GM12801 (cell line): ENCODE data around the gene ACSM2B.
"Not testable (repeated sequence)": the region's sequence is repeated elsewhere in the genome, so short reads cannot be mapped to it uniquely, and the experiment has no call there.

Experiments used
- TF ChIP-seq, protein P1 (sequence below): IDR thresholded peaks from one replicate; pipeline ENCODE4 v1.5.1; 2011; ENCODE audit warnings: control low read depth; ENCODE audit not compliant: insufficient read length; ENCODE audit errors: extremely low read depth

ACSM2B gene

GRCh38 chr16:20576145-20576544 is at the start of gene ACSM2B:
ACSM2B (minus strand) TSS chr16:20576367; CDS start chr16:20564845, 11,522 bp downstream.
- TF ChIP-seq, protein P1, sequence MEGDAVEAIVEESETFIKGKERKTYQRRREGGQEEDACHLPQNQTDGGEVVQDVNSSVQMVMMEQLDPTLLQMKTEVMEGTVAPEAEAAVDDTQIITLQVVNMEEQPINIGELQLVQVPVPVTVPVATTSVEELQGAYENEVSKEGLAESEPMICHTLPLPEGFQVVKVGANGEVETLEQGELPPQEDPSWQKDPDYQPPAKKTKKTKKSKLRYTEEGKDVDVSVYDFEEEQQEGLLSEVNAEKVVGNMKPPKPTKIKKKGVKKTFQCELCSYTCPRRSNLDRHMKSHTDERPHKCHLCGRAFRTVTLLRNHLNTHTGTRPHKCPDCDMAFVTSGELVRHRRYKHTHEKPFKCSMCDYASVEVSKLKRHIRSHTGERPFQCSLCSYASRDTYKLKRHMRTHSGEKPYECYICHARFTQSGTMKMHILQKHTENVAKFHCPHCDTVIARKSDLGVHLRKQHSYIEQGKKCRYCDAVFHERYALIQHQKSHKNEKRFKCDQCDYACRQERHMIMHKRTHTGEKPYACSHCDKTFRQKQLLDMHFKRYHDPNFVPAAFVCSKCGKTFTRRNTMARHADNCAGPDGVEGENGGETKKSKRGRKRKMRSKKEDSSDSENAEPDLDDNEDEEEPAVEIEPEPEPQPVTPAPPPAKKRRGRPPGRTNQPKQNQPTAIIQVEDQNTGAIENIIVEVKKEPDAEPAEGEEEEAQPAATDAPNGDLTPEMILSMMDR = not testable (repeated sequence)

DNA sequence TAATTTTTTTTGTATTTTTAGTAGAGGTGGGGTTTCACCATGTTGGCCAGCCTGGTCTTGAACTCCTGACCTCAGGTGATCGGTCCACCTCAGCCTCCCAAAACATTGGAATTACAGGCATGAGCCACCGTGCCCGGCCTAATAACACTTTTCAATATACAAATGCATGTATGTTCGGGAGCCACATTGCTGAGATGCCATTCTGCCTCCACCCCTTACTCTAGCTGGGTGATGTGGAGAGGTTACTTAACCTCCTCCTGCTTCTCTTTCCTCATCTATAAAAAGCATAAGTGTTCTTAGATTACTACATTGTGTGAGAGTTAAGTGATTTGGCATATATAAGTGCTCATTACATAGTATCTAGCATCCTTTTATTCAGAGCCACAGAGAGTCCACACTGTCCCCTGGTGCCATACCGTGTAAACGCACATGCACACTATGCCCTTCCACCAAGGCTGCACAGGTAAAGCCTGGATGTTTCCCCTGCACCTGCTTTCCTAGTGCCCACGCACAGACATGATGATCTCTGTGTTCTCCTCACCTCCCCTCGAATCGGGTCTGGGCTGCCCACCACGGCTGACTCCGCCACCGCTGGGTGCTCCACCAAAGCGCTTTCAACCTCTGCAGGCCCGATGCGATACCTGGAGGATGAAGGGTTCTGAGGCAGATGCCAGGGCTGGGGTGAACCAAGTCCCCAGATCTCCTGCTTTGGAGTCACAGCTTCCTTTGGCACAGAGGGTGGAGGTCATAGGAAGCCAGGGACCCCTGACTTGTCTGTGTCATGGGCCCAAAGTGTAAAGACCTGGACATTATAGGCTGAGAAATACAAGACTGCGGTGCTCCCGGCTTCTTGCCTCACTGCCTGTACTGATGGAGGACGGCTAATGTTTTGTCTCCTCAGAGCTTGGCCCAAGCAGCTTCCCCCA is 49.0 kb upstream of the ACSM2B start:
- TF ChIP-seq, protein P1 = no peak

- TF ChIP-seq, protein P1 = no peak
These were observed 48.0 kb upstream of the ACSM2B start for GRCh38 chr16:20624205-20624604.

DNA sequence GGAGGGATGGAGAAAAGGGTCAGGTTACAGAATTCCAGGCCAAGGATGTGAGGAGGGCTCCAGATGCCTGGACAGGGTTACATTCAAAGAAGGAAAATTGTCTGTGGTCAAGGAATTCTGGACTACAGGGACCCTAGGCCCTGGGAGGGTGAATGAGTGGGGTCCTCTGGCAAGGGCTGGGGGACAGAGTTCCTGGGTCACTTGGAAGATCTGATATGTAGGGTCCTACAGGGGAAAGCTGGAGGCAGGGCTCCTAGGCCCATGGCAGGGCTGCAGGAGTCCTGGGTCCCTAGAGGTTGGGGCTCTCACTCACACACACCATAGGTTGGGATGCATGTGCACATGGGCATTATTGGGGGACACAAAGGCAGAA is 46.3 kb upstream of the ACSM2B start:
- TF ChIP-seq, protein P1 = no peak

GRCh38 chr16:20621406-20621805 is 45.2 kb upstream of the ACSM2B start:
- TF ChIP-seq, protein P1 = no peak

DNA sequence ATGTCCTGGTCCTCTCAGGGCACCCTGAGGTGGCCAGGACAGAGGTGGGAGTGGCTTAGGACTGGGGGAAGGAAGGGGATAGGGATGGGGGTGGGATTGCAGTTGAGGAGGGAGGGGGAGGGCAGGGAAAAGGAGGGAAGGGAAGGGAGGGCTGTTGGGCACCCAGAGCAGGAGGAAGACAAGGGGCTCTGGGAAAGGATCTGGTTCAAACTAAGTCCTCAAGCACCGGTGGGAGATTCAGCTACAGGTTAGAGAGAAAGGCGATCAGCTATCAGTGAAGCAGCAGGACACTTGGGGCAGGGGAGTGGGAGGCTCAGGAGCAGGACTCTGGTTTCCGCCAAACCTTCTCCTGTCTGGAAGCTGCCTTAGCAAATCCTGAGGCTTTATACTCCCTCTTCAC is 44.6 kb upstream of the ACSM2B start:
- TF ChIP-seq, protein P1 = no peak

GRCh38 chr16:20620003-20620402 is 43.8 kb upstream of the ACSM2B start:
- TF ChIP-seq, protein P1 = no peak
